ENCODE measurements around the gene NBEA.

Gene NBEA

GRCh38 chr13:35191883-35192282 is 249.8 kb downstream of the NBEA start:
- peak; percentile 92 for FAIRE-seq

GRCh38 chr13:35198613-35199200 is 256.6 kb downstream of the NBEA start:
- FAIRE-seq: no peak

DNA sequence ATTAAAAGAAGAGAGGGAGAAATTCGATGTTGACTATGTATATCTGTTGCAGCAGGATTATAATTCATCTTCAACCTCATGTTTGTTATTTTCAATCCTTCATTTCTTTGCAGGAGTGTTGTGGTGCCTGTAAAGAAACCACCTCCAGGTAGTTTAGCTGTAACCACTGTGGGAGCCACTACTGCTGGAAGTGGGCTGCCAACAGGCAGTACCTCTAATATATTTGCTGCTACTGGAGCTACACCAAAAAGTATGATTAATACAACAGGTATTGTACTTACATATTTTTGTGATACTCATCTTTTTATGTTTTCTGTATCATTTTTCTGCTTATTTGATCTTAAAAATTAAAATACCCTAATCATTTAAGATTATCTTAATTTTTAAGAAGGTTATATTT is 266.5 kb downstream of the NBEA start:
- peak; percentile 43 for FAIRE-seq

DNA sequence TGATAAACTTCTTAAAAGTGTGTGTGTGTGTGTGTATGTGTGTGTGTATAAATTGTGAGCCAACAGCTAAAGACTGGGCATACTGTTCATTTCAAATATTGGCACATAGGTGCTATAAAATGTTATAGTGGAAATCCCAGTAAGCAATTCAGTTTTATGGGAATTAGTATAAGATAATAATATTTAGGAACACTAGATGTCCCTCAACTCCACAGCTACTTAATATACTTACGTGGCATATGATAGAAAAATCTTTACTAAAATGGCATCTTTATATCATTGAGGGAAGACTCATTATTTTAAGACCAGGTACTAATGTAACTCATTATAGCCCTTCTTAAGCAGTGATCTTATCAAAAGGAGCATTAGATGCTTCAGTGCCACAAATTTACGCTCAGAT is 268.2 kb downstream of the NBEA start:
- FAIRE-seq: no peak

GRCh38 chr13:35211949-35212348 is 269.9 kb downstream of the NBEA start:
- no peak for FAIRE-seq

DNA sequence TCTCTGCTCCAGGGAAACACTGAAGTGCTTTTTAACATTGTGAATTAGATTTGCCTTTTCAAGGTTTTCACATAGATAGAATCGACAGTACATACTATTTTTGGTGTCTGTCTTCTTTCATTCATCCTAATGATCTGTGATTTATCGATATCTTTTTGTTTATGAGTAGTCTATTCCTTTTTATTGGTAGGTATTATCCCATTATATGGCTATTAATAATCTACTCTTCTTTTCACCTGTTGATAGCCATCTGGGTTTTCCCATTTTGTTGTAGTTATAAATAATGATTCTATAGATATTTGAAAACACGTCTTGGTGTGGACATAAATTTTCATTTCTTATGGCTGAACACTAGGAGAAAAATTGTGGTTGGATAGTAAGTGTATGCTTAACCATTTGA is 271.8 kb downstream of the NBEA start:
- FAIRE-seq: peak; percentile 65

DNA sequence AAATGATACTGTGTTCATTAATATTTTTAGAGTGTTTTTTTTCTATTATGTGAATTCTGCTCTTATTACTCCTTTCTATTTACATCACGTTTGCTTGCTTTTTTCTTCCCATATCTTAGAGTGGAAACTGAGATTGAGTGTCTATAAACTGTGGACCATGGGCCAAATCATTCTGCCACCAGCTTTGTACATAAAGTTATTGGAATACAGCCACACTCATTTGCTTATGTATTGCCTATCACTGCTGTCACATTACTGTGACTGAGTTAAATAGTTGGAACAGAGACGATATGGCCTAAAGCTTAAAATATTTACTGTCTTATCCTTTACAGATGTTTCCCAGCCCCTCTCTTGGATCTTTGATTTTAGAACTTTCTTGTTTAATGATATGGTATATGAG is 274.1 kb downstream of the NBEA start:
- no peak for FAIRE-seq

GRCh38 chr13:35219021-35219420 is 277.0 kb downstream of the NBEA start:
- peak; percentile 53 for FAIRE-seq

DNA sequence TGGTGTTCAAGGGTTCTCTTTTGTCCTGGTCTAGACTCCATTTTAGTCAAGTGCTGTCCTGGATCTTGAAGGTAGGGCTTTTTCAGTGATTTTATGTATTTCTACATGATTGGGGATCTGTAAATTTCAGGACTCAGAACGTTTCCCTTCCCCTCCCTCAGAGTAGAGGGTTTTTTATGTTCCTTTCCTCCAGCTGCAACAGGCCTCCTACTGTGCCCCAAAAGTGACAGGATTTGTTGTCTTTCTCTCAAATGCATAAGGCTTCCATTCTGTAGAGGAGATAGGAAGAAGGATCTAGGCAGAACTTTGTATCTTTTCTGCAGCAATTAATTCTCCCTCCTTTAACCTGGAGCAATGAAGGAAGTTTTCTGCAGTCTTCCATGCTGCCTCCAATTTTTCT is 283.1 kb downstream of the NBEA start:
- FAIRE-seq: no peak

DNA sequence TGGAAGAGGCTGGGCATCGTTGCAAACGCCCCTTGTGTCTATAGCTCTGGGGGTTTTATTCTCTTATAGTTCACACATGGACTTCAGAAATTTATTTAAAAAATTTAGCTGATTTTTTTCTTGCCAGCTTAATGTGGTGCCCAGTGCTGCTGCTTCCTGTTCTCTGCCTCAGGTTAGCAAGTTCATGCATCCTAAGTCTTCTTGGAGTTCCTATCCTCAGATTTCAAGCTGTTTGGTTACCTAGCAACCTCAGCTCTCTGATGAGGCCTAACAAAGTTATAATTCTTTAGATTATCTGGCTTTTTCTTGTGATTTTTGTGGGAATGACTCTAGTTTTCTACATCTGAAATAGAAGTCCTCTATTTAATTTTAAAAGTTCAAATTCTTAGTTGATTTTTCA is 283.5 kb downstream of the NBEA start:
- FAIRE-seq: no peak

- no peak for FAIRE-seq
Measured at GRCh38 chr13:35228536-35228935, 286.5 kb downstream of the NBEA start.

GRCh38 chr13:35231426-35231825 is 289.4 kb downstream of the NBEA start:
- peak; percentile 13 for FAIRE-seq

GRCh38 chr13:35238274-35238673 is 296.2 kb downstream of the NBEA start:
- no peak for FAIRE-seq

DNA sequence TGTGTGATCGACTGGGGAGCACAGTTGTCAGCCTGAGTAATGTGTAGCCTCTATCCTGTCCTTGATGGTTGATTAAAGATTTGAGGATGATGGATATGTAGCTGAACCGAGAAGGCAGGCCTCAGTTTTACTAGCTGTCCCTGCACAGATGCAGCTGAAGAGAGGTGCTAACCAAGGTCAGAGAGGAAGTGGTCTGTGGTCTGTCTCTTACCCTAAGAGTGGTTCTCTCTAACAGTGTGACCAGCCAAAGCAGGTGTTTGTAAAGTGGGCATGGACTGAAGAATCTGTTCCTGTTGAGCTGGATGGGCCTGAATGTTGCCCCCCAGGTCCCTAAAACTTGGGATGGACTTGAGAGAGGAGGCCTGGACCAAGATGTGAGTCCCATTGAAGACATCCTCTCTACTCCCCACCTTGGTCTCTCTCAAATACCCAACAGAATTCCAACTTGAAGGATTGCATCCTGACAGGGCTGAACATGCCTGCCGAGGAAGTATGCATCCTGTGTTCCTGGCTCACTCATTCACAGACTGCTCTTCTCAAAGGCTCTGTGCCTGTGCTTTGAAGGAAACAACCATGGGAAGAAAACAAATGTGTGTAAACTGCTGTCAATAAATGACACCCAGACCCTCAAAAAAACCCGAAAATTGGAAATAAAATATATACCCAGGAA is 310.6 kb downstream of the NBEA start:
- no peak for FAIRE-seq

- no peak for FAIRE-seq
Measured at GRCh38 chr13:35255241-35255640, 313.2 kb downstream of the NBEA start.

DNA sequence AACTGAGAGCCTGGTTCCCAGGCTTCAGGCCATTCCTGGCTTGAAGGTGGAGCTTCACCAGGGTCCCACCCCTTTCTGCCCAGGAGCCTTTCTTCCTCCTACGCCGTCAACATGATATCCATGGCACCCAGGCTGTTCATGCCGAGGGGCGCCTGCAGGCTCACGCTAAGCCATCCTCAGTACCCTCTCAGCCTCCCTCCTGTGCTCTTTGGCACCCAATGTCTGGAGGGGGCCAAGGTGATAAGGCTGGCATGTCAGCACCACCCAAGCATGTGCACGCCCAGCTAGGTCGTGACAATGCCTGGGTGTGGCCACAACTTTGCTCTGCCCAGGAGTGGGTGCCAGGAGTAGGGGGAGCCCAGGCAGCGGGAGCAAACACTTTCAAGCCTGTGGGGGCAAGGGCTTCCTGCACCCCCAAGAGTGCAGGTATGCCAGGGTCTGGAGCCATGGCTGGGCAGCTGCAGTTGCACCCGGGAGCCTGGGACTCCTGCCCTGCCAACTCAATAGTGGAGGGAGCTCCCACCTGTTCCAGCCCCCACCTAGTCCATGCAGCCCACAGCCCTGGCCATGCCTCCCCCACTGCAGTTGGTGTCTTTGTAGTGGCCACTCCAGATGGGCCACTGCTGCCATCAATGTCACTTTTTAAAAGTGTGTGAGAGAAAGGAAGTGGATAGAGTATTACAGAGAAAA is 314.5 kb downstream of the NBEA start:
- no peak for FAIRE-seq

DNA sequence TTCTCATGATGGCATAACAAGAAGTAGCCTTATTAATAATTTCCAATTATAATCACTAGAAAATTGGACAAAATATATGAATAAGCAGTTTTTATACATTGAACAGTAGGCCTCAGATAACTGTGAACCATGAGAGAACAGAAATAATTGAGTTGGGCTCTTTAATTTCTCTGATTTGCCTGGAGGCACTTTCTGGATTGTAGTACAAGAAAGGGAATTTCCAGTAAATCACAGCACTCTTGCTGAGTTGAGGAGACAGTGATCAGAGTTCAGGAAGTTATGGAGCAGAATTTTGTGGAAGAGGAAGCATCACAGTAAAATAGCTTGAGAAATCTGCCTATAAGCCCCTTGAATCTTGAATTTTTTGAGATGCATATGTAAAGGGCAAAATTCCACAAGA is 318.2 kb downstream of the NBEA start:
- no peak for FAIRE-seq

DNA sequence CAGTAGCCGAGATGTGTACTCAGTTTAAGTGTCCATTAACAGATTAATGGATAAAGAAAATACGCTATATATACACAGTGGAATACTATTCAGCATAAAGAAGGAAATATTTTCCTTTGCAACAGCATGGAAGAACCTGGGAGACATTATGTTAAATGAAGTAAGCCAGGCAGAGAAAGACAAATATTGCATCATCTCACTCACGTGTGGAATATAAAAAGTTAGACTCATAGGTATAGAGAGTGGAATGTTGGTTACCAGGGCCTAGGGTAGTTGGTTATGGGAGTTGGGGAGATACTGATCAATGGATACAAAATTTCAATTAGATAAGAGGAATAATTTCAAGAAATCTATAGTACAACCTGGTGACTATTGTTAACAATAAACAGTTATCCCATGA is 324.3 kb downstream of the NBEA start:
- FAIRE-seq: no peak

DNA sequence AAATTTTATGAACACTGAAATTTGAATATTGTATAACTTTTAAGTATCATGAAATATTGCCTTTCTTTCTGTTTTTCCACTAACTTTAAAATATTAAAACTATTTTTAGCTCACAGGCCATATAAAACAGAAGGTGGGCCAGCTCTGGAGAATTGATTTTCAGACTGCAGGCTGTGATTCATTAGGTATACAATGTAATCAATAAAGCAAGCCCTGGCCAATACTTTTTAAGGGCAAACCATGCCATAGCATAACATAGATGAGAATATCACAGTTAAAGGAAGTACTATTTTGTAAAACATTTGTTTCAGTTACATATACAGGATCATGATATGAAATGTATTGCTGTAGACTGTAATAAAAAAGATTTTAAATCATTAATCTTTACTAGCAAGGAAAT is 336.8 kb downstream of the NBEA start:
- FAIRE-seq: no peak

- FAIRE-seq: no peak
Measured at GRCh38 chr13:35279500-35279899, 337.4 kb downstream of the NBEA start.

DNA sequence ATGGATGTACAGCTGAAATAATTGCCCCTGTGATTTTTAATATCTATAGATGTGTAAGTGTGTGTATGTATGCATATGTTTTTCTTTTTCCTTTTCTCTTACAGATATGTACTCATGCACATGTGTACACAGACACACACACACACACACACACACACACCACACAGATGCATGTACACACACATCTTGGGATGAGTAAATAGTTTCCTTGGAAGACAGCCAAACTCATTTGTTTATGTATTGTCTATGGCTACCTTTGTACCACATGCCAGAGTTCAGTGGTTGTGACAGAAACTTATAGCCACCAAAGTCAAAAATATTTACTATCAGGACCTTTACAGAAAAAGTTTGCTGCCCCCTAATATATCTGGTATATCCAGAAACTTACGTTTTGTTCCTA is 341.8 kb downstream of the NBEA start:
- no peak for FAIRE-seq

- FAIRE-seq: no peak
Measured at GRCh38 chr13:35285677-35286076, 343.6 kb downstream of the NBEA start.

- no peak for FAIRE-seq
Measured at GRCh38 chr13:35292329-35292728, 350.3 kb downstream of the NBEA start.

GRCh38 chr13:35293579-35294226 is 351.6 kb downstream of the NBEA start:
- FAIRE-seq: peak; percentile 33
